DOHH2 (cell line): ENCODE data around the gene RAG2.

Source experiments
- CTCF ChIP-seq: fragments of 200-600 bp; sonication (generic); IDR thresholded peaks from one replicate; pipeline ENCODE4 v1.5.1; 2014; ENCODE audit warnings: antibody characterized with exemption, mild to moderate bottlenecking, low read depth, low read length; ENCODE audit not compliant: poor library complexity, severe bottlenecking
- EZH2phosphoT487 ChIP-seq: fragments of 200-600 bp; sonication (generic); IDR thresholded peaks from 2 replicates; pipeline ENCODE4 v1.6.1; 2017; ENCODE audit warnings: borderline replicate concordance, mild to moderate bottlenecking, antibody characterized with exemption, low read length, moderate library complexity, mixed read lengths

- TF ChIP-seq CTCF (no peak), EZH2phosphoT487 (no peak)
Measured at GRCh38 chr11:36583667-36584066, 14.4 kb downstream of the RAG2 start.
